DND-41 (cell line): ENCODE data around the gene CTNNA3.

Experiments
- ATAC-seq: fragments of 200-7000 bp; cut with Tn5 transposase; 3 replicates; pipeline ENCODE4 v1.9.1; 2021; ENCODE audit warnings: low read depth; ENCODE audit not compliant: insufficient read depth
- DNase-seq: peaks from one replicate; pipeline ENCODE4 v3.0.0-alpha.2; 2020
- H2AFZ ChIP-seq: 2 replicates; pipeline ENCODE4 v1.6.0; 2012; ENCODE audit warnings: low read depth, low read length
- H3K27ac ChIP-seq: 2 replicates; pipeline ENCODE4 v1.5.1; 2012; ENCODE audit warnings: low read length, inconsistent platforms
- H3K27me3 ChIP-seq: fragments of 200-600 bp; sonication (generic); 2 replicates; pipeline ENCODE4 v1.6.0; 2012; ENCODE audit warnings: low read length, mild to moderate bottlenecking, inconsistent platforms; ENCODE audit not compliant: insufficient read depth, poor library complexity
- H3K36me3 ChIP-seq: 2 replicates; pipeline ENCODE4 v1.5.1; 2012; ENCODE audit warnings: low read length, inconsistent platforms; ENCODE audit not compliant: insufficient read depth
- H3K4me1 ChIP-seq: 2 replicates; pipeline ENCODE4 v1.5.1; 2012; ENCODE audit warnings: mild to moderate bottlenecking, low read length; ENCODE audit not compliant: insufficient read depth
- H3K4me2 ChIP-seq: 2 replicates; pipeline ENCODE4 v1.6.0; 2012; ENCODE audit warnings: mild to moderate bottlenecking, moderate library complexity, low read length, inconsistent platforms; ENCODE audit not compliant: insufficient read depth
- H3K4me3 ChIP-seq, 2 experiments: fragments of 200-600 bp in 1 of 2; shearing (Covaris generic) in 1 of 2; 2 replicates each; pipeline ENCODE4 v1.5.1; 2012 to 2016; ENCODE audit warnings: inconsistent platforms in 2 of 2, low read length in 2 of 2, mild to moderate bottlenecking in 2 of 2, low read depth in 1 of 2, moderate library complexity in 1 of 2
- H3K79me2 ChIP-seq: 2 replicates; pipeline ENCODE4 v1.6.0; 2012; ENCODE audit warnings: low read length, inconsistent platforms; ENCODE audit not compliant: insufficient read depth
- H3K9ac ChIP-seq: 2 replicates; pipeline ENCODE4 v1.6.0; 2012; ENCODE audit warnings: low read depth, mild to moderate bottlenecking, inconsistent platforms, low read length, moderate library complexity
- H3K9me3 ChIP-seq: 2 replicates; pipeline ENCODE4 v1.5.1; 2012; ENCODE audit warnings: low read length, moderate library complexity, mild to moderate bottlenecking, inconsistent platforms; ENCODE audit not compliant: insufficient read depth, severe bottlenecking
- H4K20me1 ChIP-seq: 2 replicates; pipeline ENCODE4 v1.6.0; 2012; ENCODE audit warnings: low read length; ENCODE audit not compliant: insufficient read depth
- EZH2 ChIP-seq: IDR thresholded peaks from 3 replicates; pipeline ENCODE4 v1.6.1; 2012; ENCODE audit warnings: borderline replicate concordance, low read depth, mild to moderate bottlenecking, moderate library complexity, low read length, inconsistent platforms; ENCODE audit not compliant: severe bottlenecking
- TF ChIP-seq, protein P1 (sequence below): IDR thresholded peaks from 2 replicates; pipeline ENCODE4 v1.5.1; 2012; ENCODE audit warnings: borderline replicate concordance, low read length, moderate library complexity, mild to moderate bottlenecking; ENCODE audit not compliant: poor library complexity, severe bottlenecking; ENCODE audit errors: extremely low read depth

The CTNNA3 gene

DNA sequence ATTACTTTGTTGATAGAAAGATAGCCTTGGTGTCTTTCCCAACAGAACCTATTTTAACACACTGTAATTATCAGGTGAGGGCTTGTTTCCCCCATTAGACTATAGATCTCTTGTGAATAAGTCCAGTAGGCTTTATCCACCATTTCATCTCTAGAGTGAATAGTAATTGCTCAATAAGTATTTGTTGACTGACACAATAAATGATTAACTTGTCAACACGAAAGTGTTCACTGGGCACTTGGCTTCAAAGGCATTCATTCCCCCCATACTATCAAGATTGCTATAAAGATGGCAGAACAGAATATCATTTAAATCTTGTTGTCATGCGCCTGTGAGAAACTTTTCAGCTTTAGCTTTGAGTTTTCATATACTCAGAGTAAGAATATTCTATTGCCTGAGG is 1194.6 kb downstream of the CTNNA3 start:
- Histone ChIP-seq H3K9ac (no peak overlapping the region), H2AFZ (no peak overlapping the region), H3K27me3 (no peaks in the 10 kb centered on the region), H3K9me3 (no peaks in the 10 kb centered on the region), H3K79me2 (no peaks in the 10 kb centered on the region), H3K4me2 (no peak overlapping the region), H3K36me3 (no peaks in the 10 kb centered on the region), H3K27ac (no peak overlapping the region), H4K20me1 (no peaks in the 10 kb centered on the region), H3K4me1 (no peaks in the 10 kb centered on the region), H3K4me3 (no peak overlapping the region)
- TF ChIP-seq, protein P1, sequence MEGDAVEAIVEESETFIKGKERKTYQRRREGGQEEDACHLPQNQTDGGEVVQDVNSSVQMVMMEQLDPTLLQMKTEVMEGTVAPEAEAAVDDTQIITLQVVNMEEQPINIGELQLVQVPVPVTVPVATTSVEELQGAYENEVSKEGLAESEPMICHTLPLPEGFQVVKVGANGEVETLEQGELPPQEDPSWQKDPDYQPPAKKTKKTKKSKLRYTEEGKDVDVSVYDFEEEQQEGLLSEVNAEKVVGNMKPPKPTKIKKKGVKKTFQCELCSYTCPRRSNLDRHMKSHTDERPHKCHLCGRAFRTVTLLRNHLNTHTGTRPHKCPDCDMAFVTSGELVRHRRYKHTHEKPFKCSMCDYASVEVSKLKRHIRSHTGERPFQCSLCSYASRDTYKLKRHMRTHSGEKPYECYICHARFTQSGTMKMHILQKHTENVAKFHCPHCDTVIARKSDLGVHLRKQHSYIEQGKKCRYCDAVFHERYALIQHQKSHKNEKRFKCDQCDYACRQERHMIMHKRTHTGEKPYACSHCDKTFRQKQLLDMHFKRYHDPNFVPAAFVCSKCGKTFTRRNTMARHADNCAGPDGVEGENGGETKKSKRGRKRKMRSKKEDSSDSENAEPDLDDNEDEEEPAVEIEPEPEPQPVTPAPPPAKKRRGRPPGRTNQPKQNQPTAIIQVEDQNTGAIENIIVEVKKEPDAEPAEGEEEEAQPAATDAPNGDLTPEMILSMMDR: no peak
- no peak for TF ChIP-seq EZH2
- ATAC-seq (no peak), DNase-seq (no peak)

DNA sequence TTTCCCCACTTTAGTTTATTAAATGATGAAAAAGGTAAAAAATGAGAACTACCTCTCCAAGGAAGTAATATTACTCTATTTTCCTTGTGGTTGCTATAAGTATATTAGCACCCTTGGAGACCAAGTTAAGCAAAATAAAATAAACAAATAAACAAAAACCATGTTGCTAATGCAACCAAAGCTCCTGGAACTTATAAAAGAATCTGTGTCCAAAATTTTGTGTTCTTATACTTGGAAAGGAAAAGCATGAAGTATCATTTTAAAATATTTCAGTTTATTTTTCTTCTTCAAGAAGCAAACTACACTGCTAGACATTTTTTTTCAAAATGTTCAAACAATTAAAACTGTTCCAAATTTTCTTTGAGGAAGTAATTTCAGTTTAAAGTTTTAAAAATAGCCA is 1212.0 kb downstream of the CTNNA3 start:
- H3K36me3 ChIP-seq: no peaks in the 10 kb centered on the region
- H3K4me1 ChIP-seq: no peaks in the 10 kb centered on the region
- no peaks in the 10 kb centered on the region for H3K9me3 ChIP-seq
- ATAC-seq: no peak
- no peak for DNase-seq
- H3K9ac ChIP-seq: no peak overlapping the region
- H4K20me1 ChIP-seq: no peaks in the 10 kb centered on the region
- no peaks in the 10 kb centered on the region for H3K79me2 ChIP-seq
- H3K4me3 ChIP-seq: no peak overlapping the region
- no peaks in the 10 kb centered on the region for H3K27me3 ChIP-seq
- no peak for TF ChIP-seq EZH2
- TF ChIP-seq, protein P1: no peak
- no peak overlapping the region for H3K4me2 ChIP-seq
- H2AFZ ChIP-seq: no peak overlapping the region
- H3K27ac ChIP-seq: no peak overlapping the region

DNA sequence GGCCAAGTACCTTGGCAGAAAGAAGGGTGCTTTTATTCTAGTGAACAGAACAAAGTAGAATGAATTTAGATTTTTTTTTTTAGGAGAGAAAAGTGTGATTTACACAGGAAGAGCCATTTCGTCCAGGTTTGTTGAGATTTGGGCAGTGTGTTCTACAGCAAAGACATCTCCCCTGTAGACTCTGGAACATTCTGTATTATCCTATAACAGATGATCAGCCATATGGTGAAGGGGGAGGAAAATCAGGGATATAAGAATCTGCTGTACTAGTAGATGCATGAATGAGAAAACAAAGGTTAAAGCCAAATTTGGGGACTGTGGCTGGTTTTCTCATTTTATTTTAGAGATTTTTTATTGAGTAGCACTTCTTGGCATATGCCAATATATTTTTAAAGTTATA is 1223.8 kb downstream of the CTNNA3 start:
- TF ChIP-seq, protein P1: no peak
- no peak for TF ChIP-seq EZH2
- no peak for DNase-seq
- Histone ChIP-seq H3K4me3 (no peak overlapping the region), H3K4me1 (no peaks in the 10 kb centered on the region), H3K27ac (no peak overlapping the region), H3K9me3 (no peaks in the 10 kb centered on the region), H3K9ac (no peak overlapping the region), H4K20me1 (no peaks in the 10 kb centered on the region), H2AFZ (no peak overlapping the region), H3K79me2 (no peaks in the 10 kb centered on the region), H3K27me3 (no peaks in the 10 kb centered on the region), H3K36me3 (no peaks in the 10 kb centered on the region), H3K4me2 (no peak overlapping the region)
- no peak for ATAC-seq

DNA sequence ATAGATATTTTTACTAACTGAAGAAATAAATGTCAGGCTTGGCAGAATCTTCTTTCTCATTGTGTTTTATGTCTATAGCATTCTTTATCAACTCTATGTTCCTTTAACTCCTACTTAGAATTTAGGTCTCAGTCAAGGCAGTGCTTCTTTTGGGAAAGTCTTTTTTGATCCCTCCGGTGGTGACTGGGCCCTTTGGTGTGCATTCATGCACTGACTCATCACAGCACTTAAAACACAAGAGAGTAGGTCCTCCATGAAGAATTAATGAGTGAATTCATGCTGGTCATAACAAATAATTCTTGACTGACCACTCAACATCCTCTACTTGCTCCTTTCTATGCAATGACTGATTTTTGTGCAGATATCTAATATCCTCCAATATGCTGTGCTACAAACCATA is 1229.0 kb downstream of the CTNNA3 start:
- Histone ChIP-seq H3K9me3 (no peaks in the 10 kb centered on the region), H3K4me1 (no peaks in the 10 kb centered on the region), H3K4me2 (no peak overlapping the region), H4K20me1 (no peaks in the 10 kb centered on the region), H2AFZ (no peak overlapping the region), H3K4me3 (no peak overlapping the region), H3K79me2 (no peaks in the 10 kb centered on the region), H3K36me3 (no peaks in the 10 kb centered on the region), H3K27ac (no peak overlapping the region), H3K27me3 (no peaks in the 10 kb centered on the region), H3K9ac (no peak overlapping the region)
- no peak for ATAC-seq
- no peak for DNase-seq
- TF ChIP-seq EZH2: no peak
- TF ChIP-seq, protein P1: no peak
